GM12865 (cell line): ENCODE data around the gene BGLAP.

Experiments
- DNase-seq: peaks from one replicate; pipeline ENCODE4 v3.0.0; 2010; ENCODE audit warnings: low read depth
- H3K4me3 ChIP-seq: 2 replicates; pipeline ENCODE4 v1.5.1; 2011; ENCODE audit warnings: mild to moderate bottlenecking, low read depth, low read length, control low read depth
- CTCF ChIP-seq: IDR thresholded peaks from 2 replicates; pipeline ENCODE4 v1.5.1; 2011; ENCODE audit warnings: low read length, control low read depth, low read depth, inconsistent platforms; ENCODE audit not compliant: insufficient read depth; ENCODE audit errors: missing control alignments

BGLAP gene

GRCh38 chr1:156253634-156254033 is 11.7 kb downstream of the BGLAP start:
- H3K4me3 ChIP-seq = no peak overlapping the region
- no peak for DNase-seq
- TF ChIP-seq CTCF = no peak

GRCh38 chr1:156257711-156258110 is 15.7 kb downstream of the BGLAP start:
- DNase-seq = no peak
- H3K4me3 ChIP-seq = no peak overlapping the region
- no peak for TF ChIP-seq CTCF

GRCh38 chr1:156258859-156259258 is 16.9 kb downstream of the BGLAP start:
- no peak overlapping the region for H3K4me3 ChIP-seq
- DNase-seq = no peak
- no peak for TF ChIP-seq CTCF

GRCh38 chr1:156259805-156260204 is 17.8 kb downstream of the BGLAP start:
- no peak for TF ChIP-seq CTCF
- DNase-seq = no peak
- no peak overlapping the region for H3K4me3 ChIP-seq

- no peak for DNase-seq
- no peak for TF ChIP-seq CTCF
- no peak overlapping the region for H3K4me3 ChIP-seq
Observed at GRCh38 chr1:156260896-156261295, 18.9 kb downstream of the BGLAP start.

GRCh38 chr1:156262461-156263287 is 20.7 kb downstream of the BGLAP start:
- DNase-seq = no peak
- no peak overlapping the region for H3K4me3 ChIP-seq
- no peak for TF ChIP-seq CTCF

GRCh38 chr1:156263288-156263655 is 21.3 kb downstream of the BGLAP start:
- no peak for DNase-seq
- no peak overlapping the region for H3K4me3 ChIP-seq
- TF ChIP-seq CTCF = no peak
